HL-60 (cell line): ENCODE measurements around the gene LGALS12.

Experiments used
- DNase-seq, 2 experiments: peaks; one replicate each; pipeline ENCODE4 v3.0.0-alpha.2; 2010 to 2020; ENCODE audit warnings: low read depth in 1 of 2, low spot score in 1 of 2
- H3K27ac ChIP-seq: fragments of 250-450 bp; sonication (Bioruptor Pico); replicated peaks from 2 replicates; pipeline ENCODE4 v1.5.1; 2020; ENCODE audit warnings: mild to moderate bottlenecking, moderate library complexity
- H3K27me3 ChIP-seq: fragments of 250-450 bp; sonication (Bioruptor Pico); 2 replicates; pipeline ENCODE4 v1.5.1; 2021; ENCODE audit warnings: mild to moderate bottlenecking, moderate library complexity; ENCODE audit not compliant: insufficient read depth, poor library complexity, severe bottlenecking
- H3K4me3 ChIP-seq: replicated peaks from 2 replicates; pipeline ENCODE4 v1.5.1; 2011; ENCODE audit warnings: mild to moderate bottlenecking, control low read depth, low read length; ENCODE audit not compliant: insufficient read depth
- CTCF ChIP-seq: IDR thresholded peaks from one replicate; pipeline ENCODE4 v1.5.1; 2011; ENCODE audit warnings: low read length, control low read depth, inconsistent platforms; ENCODE audit not compliant: insufficient read depth
- GABPA ChIP-seq: IDR thresholded peaks from 2 replicates; pipeline ENCODE4 v1.6.1; 2012; ENCODE audit warnings: low read depth
- POLR2AphosphoS5 ChIP-seq: IDR thresholded peaks from 2 replicates; pipeline ENCODE4 v1.6.1; 2012; ENCODE audit warnings: low read depth
- REST ChIP-seq: IDR thresholded peaks from 2 replicates; pipeline ENCODE4 v1.6.1; 2012; ENCODE audit warnings: low read depth; ENCODE audit not compliant: insufficient replicate concordance
- SPI1 ChIP-seq: IDR thresholded peaks from 2 replicates; pipeline ENCODE4 v1.6.1; 2012; ENCODE audit warnings: low read depth, mild to moderate bottlenecking, borderline replicate concordance

The LGALS12 gene

GRCh38 chr11:63493127-63493526, 12.8 kb upstream of the LGALS12 start:
- peak overlapping the region; percentile 72; the same call in 1 of the 2 replicates for H3K27ac ChIP-seq
- TF ChIP-seq CTCF (no peak), POLR2AphosphoS5 (no peak), SPI1 (no peak), REST (no peak), GABPA (no peak)
- DNase-seq = no peak
- H3K27me3 ChIP-seq = no peaks in the 10 kb centered on the region
- no peak overlapping the region for H3K4me3 ChIP-seq

GRCh38 chr11:63494975-63495374, 10.9 kb upstream of the LGALS12 start:
- Histone ChIP-seq H3K27me3 (no peaks in the 10 kb centered on the region), H3K27ac (no peak overlapping the region), H3K4me3 (no peak overlapping the region)
- no peak for DNase-seq
- TF ChIP-seq REST (no peak), POLR2AphosphoS5 (no peak), CTCF (no peak), GABPA (no peak), SPI1 (no peak)

GRCh38 chr11:63499874-63500273, 6.0 kb upstream of the LGALS12 start:
- Histone ChIP-seq H3K27ac (no peak overlapping the region), H3K27me3 (no peaks in the 10 kb centered on the region), H3K4me3 (no peak overlapping the region)
- no peak for DNase-seq
- TF ChIP-seq SPI1 (no peak), GABPA (no peak), REST (no peak), CTCF (no peak), POLR2AphosphoS5 (no peak)
